CD14-positive monocyte (primary cell): Measurements from ENCODE around the gene SLC38A10. TPM values are rescaled to one million over a fixed set of nuclear protein-coding genes. Genes with fewer than 3 reads are reported as not detected.

Experiments used
- DNase-seq, 3 donors: peaks; one replicate each; pipeline ENCODE4 v3.0.0-alpha.2; 2011 to 2022
- H2AFZ ChIP-seq: 2 replicates; pipeline ENCODE4 v1.6.0; 2012; ENCODE audit warnings: mild to moderate bottlenecking, low read depth, low read length, inconsistent platforms; ENCODE audit not compliant: insufficient read depth, poor library complexity, severe bottlenecking
- H3K27ac ChIP-seq, 2 donors: 1 replicate in 1 of 2; 2 replicates in 1 of 2; pipeline ENCODE4 v1.5.1; 2012 to 2013; ENCODE audit warnings: low read length in 2 of 2, control low read depth in 1 of 2, inconsistent platforms in 1 of 2, low read depth in 1 of 2, mild to moderate bottlenecking in 1 of 2
- H3K27me3 ChIP-seq, 2 donors: one replicate each; pipeline versions ENCODE4 v1.6.0 to v1.6.1; 2011 to 2013; ENCODE audit warnings: low read length in 2 of 2; ENCODE audit not compliant: control insufficient read depth in 2 of 2, insufficient read depth in 2 of 2
- H3K36me3 ChIP-seq, 2 donors: replicated peaks in 1 of 2; 1 replicate in 1 of 2; 2 replicates in 1 of 2; pipeline versions ENCODE4 v1.5.1 to v1.6.1; 2012 to 2013; ENCODE audit warnings: low read length in 2 of 2, control low read depth in 1 of 2, inconsistent platforms in 1 of 2, mild to moderate bottlenecking in 1 of 2; ENCODE audit not compliant: insufficient read depth in 2 of 2, control insufficient read depth in 1 of 2
- H3K4me1 ChIP-seq, 2 donors: 1 replicate in 1 of 2; 2 replicates in 1 of 2; pipeline versions ENCODE4 v1.5.1 to v1.6.1; 2012 to 2013; ENCODE audit warnings: low read length in 2 of 2, control low read depth in 1 of 2, inconsistent platforms in 1 of 2, mild to moderate bottlenecking in 1 of 2, moderate library complexity in 1 of 2; ENCODE audit not compliant: insufficient read depth in 2 of 2, control insufficient read depth in 1 of 2
- H3K4me2 ChIP-seq: replicated peaks from 2 replicates; pipeline ENCODE3; 2012; ENCODE audit warnings: low read length, moderate library complexity, mild to moderate bottlenecking; ENCODE audit not compliant: poor library complexity, severe bottlenecking; ENCODE audit errors: extremely low read depth
- H3K4me3 ChIP-seq, 3 experiments: fragments of 200-600 bp in 1 of 3; sonication (generic) in 1 of 3; replicated peaks in 1 of 3; 1 replicate in 2 of 3; 2 replicates in 1 of 3; pipeline ENCODE4 v1.5.1; 2011 to 2013; ENCODE audit warnings: low read length in 3 of 3, mild to moderate bottlenecking in 3 of 3, control low read depth in 2 of 3, low read depth in 2 of 3, inconsistent platforms in 1 of 3, moderate library complexity in 1 of 3
- H3K79me2 ChIP-seq: 2 replicates; pipeline ENCODE4 v1.6.0; 2012; ENCODE audit warnings: mild to moderate bottlenecking, control low read depth, inconsistent platforms, low read length, moderate library complexity; ENCODE audit not compliant: insufficient read depth
- H3K9ac ChIP-seq: 2 replicates; pipeline ENCODE4 v1.6.0; 2017; ENCODE audit warnings: low read length, mild to moderate bottlenecking; ENCODE audit not compliant: insufficient read depth, poor library complexity, severe bottlenecking
- H3K9me3 ChIP-seq, 2 donors: replicated peaks in 1 of 2; 1 replicate in 1 of 2; 2 replicates in 1 of 2; pipeline versions ENCODE4 v1.5.1 to v1.6.1; 2012 to 2013; ENCODE audit warnings: low read length in 2 of 2, control low read depth in 1 of 2; ENCODE audit not compliant: control insufficient read depth in 1 of 2, insufficient read depth in 1 of 2
- H4K20me1 ChIP-seq: 2 replicates; pipeline ENCODE4 v1.6.0; 2012; ENCODE audit warnings: mild to moderate bottlenecking, low read length, control low read depth, moderate library complexity; ENCODE audit not compliant: insufficient read depth
- H3K27ac Mint-ChIP-seq, 7 donors: one replicate each; pipeline ENCODE4 v1.8.0; 2020; ENCODE audit warnings: mild to moderate bottlenecking in 7 of 7, mixed read lengths in 7 of 7, moderate library complexity in 6 of 7, inconsistent platforms in 2 of 7
- H3K27me3 Mint-ChIP-seq, 3 donors: one replicate each; pipeline ENCODE4 v1.8.0; 2021 to 2022; ENCODE audit warnings: low read depth in 3 of 3, mild to moderate bottlenecking in 3 of 3, mixed read lengths in 3 of 3, moderate library complexity in 3 of 3, inconsistent platforms in 1 of 3
- H3K36me3 Mint-ChIP-seq, 2 donors: one replicate each; pipeline ENCODE4 v1.8.0; 2020; ENCODE audit warnings: mixed read lengths in 2 of 2, inconsistent platforms in 1 of 2, mild to moderate bottlenecking in 1 of 2
- H3K4me1 Mint-ChIP-seq: one replicate; pipeline ENCODE4 v1.8.0; 2020; ENCODE audit warnings: mild to moderate bottlenecking, mixed read lengths
- H3K4me3 Mint-ChIP-seq, 2 donors: one replicate each; pipeline ENCODE4 v1.8.0; 2020; ENCODE audit warnings: mild to moderate bottlenecking in 2 of 2, mixed read lengths in 2 of 2, moderate library complexity in 1 of 2
- H3K9me3 Mint-ChIP-seq, 7 donors: one replicate each; pipeline ENCODE4 v1.8.0; 2020 to 2022; ENCODE audit warnings: mixed read lengths in 7 of 7, mild to moderate bottlenecking in 6 of 7, moderate library complexity in 6 of 7, inconsistent platforms in 2 of 7
- WGBS: methylation state at CpG from one replicate; pipeline ENCODE4 v1.1.5; 2013; ENCODE audit warnings: missing lambda C conversion rate; ENCODE audit not compliant: insufficient coverage; 5-methylcytosine and 5-hydroxymethylcytosine counted together
- intact Hi-C, 2 donors: fragments of 100-400 bp; cut with micrococcal nuclease; formaldehyde crosslinking; loops; one replicate each; pipeline versions ENCODE4 v1.15.0 to v1.15.1; 2023
- polyA plus RNA-seq, 3 donors: library from polyadenylated mRNA; depleted of rRNA in 1 of 3; unstranded in 2 of 3; stranded (reverse) in 1 of 3; fragments of 300-500 nt in 2 of 3; fragments of >200 nt in 1 of 3; fragmentation: Illumina TruSeq in 2 of 3; gene quantifications; 1 replicate in 2 of 3; 2 replicates in 1 of 3; pipeline ENCODE4 v1.2.3, GENCODE V29; 2012 to 2021
- TF ChIP-seq, protein P1 (sequence below): fragments of 200-600 bp; IDR thresholded peaks from one replicate; pipeline ENCODE4 v1.8.0; 2022; ENCODE audit warnings: antibody characterized with exemption, mild to moderate bottlenecking

SLC38A10 gene
- polyA plus RNA-seq, 3 donors: 50.8 to 76.1 (median 68.4) TPM

- peak overlapping the region in 1 of 7 donors; percentile 26 for H3K27ac Mint-ChIP-seq
- peaks cover 0 to 2% (median 0%) of the 10 kb centered on the region in 7 donors for H3K9me3 Mint-ChIP-seq
- Histone ChIP-seq H3K27me3 (no peaks in the 10 kb centered on the region), H3K9me3 (no peaks in the 10 kb centered on the region), H3K4me1 (peaks cover under 1 to 2% of the 10 kb centered on the region in 2 donors), H3K36me3 (peaks cover 91 to 100% of the 10 kb centered on the region in 2 donors), H3K27ac (peak overlapping the region in 1 of 2 donors; percentile 8), H3K4me3 (no peak overlapping the region), H2AFZ (no peak overlapping the region), H3K79me2 (peaks cover 40% of the 10 kb centered on the region), H3K4me2 (no peak overlapping the region), H3K9ac (no peak overlapping the region), H4K20me1 (peaks cover 81% of the 10 kb centered on the region)
- intact Hi-C loops: no loop called here
- TF ChIP-seq, protein P1, sequence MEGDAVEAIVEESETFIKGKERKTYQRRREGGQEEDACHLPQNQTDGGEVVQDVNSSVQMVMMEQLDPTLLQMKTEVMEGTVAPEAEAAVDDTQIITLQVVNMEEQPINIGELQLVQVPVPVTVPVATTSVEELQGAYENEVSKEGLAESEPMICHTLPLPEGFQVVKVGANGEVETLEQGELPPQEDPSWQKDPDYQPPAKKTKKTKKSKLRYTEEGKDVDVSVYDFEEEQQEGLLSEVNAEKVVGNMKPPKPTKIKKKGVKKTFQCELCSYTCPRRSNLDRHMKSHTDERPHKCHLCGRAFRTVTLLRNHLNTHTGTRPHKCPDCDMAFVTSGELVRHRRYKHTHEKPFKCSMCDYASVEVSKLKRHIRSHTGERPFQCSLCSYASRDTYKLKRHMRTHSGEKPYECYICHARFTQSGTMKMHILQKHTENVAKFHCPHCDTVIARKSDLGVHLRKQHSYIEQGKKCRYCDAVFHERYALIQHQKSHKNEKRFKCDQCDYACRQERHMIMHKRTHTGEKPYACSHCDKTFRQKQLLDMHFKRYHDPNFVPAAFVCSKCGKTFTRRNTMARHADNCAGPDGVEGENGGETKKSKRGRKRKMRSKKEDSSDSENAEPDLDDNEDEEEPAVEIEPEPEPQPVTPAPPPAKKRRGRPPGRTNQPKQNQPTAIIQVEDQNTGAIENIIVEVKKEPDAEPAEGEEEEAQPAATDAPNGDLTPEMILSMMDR: no peak
- DNase-seq: no peak
- peaks cover 81 to 100% of the 10 kb centered on the region in 2 donors for H3K36me3 Mint-ChIP-seq
- H3K27me3 Mint-ChIP-seq: peaks cover 0 to 2% (median 0%) of the 10 kb centered on the region in 3 donors
- WGBS: 85% methylated on average over 24 of the region's 36 CpGs
- H3K4me3 Mint-ChIP-seq: no peak overlapping the region
- peaks cover 2% of the 10 kb centered on the region for H3K4me1 Mint-ChIP-seq
Observed at GRCh38 chr17:81261582-81262336, 33.3 kb downstream of the SLC38A10 start.

DNA sequence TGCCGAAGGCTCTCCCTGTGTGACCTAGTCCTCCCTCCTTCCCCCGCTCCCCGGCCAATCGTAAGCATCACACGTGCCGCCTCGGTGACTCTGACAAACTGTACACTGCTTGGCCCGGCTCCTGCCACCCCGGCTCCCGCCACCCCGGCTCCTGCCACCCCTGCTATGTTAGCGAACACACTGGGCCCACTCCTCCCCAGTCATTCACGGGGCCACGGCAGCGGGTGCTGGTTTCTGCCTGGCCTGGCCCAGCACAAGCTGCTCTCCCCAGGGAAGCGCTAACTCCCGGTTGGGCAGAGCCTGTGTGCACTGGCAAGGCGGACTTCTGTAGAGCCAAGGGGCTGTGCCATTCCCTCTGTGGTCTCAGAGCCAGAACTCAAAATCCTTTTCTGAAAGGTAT is 34.0 kb downstream of the SLC38A10 start:
- Mint-ChIP-seq H3K4me1 (peaks cover 4% of the 10 kb centered on the region), H3K27ac (no peak overlapping the region), H3K4me3 (no peak overlapping the region), H3K9me3 (peaks cover 0 to 2% (median 0%) of the 10 kb centered on the region in 7 donors), H3K27me3 (peaks cover 0 to 2% (median 0%) of the 10 kb centered on the region in 3 donors), H3K36me3 (peaks cover 77 to 94% of the 10 kb centered on the region in 2 donors)
- peaks cover 89 to 100% of the 10 kb centered on the region in 2 donors for H3K36me3 ChIP-seq
- H3K9ac ChIP-seq: no peak overlapping the region
- no peak for DNase-seq
- no peak overlapping the region for H3K4me2 ChIP-seq
- H3K27ac ChIP-seq: no peak overlapping the region
- H3K27me3 ChIP-seq: no peaks in the 10 kb centered on the region
- no peak overlapping the region for H3K4me3 ChIP-seq
- H3K4me1 ChIP-seq: peaks cover 2 to 4% of the 10 kb centered on the region in 2 donors
- no peak overlapping the region for H2AFZ ChIP-seq
- no peaks in the 10 kb centered on the region for H3K9me3 ChIP-seq
- H3K79me2 ChIP-seq: peaks cover 34% of the 10 kb centered on the region
- WGBS: 95% methylated on average over 15 of the region's 18 CpGs
- intact Hi-C loops: no loop called here
- TF ChIP-seq, protein P1: no peak
- H4K20me1 ChIP-seq: peaks cover 84% of the 10 kb centered on the region
